Activated T-helper 2 cell treated with anti-CD3 and anti-CD28 coated beads, Interferon-gamma antibody, Interleukin-2, Interleukin-4, amounts not matched to agents 10 μg/mL and 5 μg/mL and 100 μg/mL, durations not matched to agents 14 hours and 24 hours and 36 hours (primary cell): ENCODE data around the gene UBL4B. TPM values are rescaled to one million over a fixed set of nuclear protein-coding genes. Genes with fewer than 3 reads are reported as not detected.
"Not testable (repeated sequence)": the region's sequence is repeated elsewhere in the genome, so short reads cannot be mapped to it uniquely, and the experiment has no call there.

Experiments
- DNase-seq: peaks from one replicate; pipeline ENCODE4 v3.0.0; 2021; ENCODE audit warnings: low spot score
- H3K27ac Mint-ChIP-seq: one replicate; pipeline ENCODE4 v1.8.0; 2021; ENCODE audit warnings: mixed read lengths
- H3K27me3 Mint-ChIP-seq: one replicate; pipeline ENCODE4 v1.8.0; 2021; ENCODE audit warnings: low read depth, mixed read lengths
- H3K36me3 Mint-ChIP-seq: one replicate; pipeline ENCODE4 v1.8.0; 2021; ENCODE audit warnings: low read depth, mixed read lengths
- H3K4me1 Mint-ChIP-seq: one replicate; pipeline ENCODE4 v1.8.0; 2021; ENCODE audit warnings: low read depth, mixed read lengths
- H3K4me3 Mint-ChIP-seq: one replicate; pipeline ENCODE4 v1.8.0; 2021; ENCODE audit warnings: low read depth, mild to moderate bottlenecking, moderate library complexity, mixed read lengths
- H3K9me3 Mint-ChIP-seq: one replicate; pipeline ENCODE4 v1.8.0; 2021; ENCODE audit warnings: mixed read lengths
- intact Hi-C: fragments of 100-400 bp; cut with micrococcal nuclease; formaldehyde crosslinking; loops from one replicate; pipeline ENCODE4 v1.15.1; 2023
- total RNA-seq: library from RNA; stranded (reverse); gene quantifications from 2 replicates; pipeline ENCODE4 v1.2.3, GENCODE V29; 2022

Gene UBL4B
- total RNA-seq, 1 donor from 2014 or later = not detected

DNA sequence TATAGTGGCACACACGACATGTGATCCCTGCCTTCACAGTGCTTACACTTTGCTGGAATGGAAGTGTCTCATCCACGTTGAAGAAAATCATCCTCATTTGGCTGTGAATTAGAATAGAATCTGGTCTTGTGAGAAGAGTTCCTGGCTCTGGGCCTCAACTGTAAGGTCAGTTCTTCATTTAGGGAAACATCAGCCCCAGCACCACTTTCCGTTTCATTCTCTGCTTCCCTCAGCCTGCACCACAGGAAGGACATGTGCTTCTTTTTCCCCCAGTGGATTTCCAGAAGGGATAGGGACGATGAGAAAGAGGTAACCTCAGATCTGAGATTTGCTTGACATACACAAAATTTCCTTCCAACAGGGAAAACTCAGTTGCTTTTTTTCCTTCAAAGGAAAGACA lies 38.1 kb upstream of the UBL4B start:
- no peak for DNase-seq
- Mint-ChIP-seq H3K9me3 (no peaks in the 10 kb centered on the region), H3K36me3 (no peaks in the 10 kb centered on the region), H3K27ac (no peak overlapping the region), H3K4me1 (no peaks in the 10 kb centered on the region), H3K4me3 (no peak overlapping the region), H3K27me3 (peaks cover 70% of the 10 kb centered on the region)
- intact Hi-C loops = no loop called here

DNA sequence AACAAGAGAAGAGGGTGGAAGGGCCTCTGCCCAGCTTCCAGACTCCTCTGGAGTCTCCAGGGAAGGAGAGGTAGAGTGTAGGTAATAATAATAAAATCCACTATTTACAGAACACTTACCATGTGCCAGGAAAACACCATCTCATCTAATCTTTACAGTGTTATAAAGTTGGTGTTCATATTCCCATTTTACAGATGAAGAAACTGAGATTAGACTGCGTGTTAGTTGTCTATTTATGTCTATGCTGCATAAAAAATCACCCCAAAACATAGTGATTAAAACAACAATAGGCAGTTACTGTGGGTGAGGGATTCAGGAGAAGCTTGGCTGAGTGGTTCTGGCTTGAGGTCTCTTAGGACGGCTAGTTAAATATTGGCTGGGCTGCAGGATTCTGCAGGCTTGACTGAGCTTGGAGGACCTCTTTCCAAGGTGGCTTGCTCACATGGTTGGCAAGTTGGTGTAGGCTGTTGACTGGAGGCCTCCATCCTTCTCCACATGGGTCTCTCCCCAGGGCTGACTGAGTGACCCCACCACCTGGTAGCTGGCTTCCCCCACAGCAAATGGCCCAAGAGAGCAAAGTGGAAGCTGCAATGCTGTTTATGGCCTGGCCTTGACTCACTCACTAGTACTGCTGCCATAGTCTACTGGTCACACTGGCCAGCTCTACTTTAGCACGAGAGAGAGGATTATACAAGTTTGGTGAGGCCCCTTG lies 35.3 kb upstream of the UBL4B start:
- no peaks in the 10 kb centered on the region for H3K9me3 Mint-ChIP-seq
- intact Hi-C loops = no loop called here
- H3K27me3 Mint-ChIP-seq = peaks cover 63% of the 10 kb centered on the region
- no peak overlapping the region for H3K4me3 Mint-ChIP-seq
- H3K36me3 Mint-ChIP-seq = no peaks in the 10 kb centered on the region
- H3K4me1 Mint-ChIP-seq = no peaks in the 10 kb centered on the region
- DNase-seq = no peak
- H3K27ac Mint-ChIP-seq = no peak overlapping the region

DNA sequence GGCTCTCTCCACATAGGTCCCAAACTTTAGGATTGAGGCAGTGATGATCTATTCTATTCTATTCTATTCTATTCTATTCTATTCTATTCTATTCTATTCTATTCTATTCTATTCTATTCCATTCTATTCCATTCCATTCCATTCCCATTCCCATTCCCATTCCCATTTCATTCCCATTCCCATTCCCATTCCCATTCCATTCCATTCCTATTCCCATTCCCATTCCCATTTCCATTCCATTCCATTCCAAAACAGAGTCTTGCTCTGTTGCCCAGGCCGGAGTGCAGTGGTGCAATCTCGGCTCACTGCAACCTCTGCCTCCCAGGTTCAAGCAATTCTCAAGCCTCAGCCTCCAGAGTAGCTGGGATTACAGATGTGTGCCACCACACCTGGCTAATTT lies 32.2 kb upstream of the UBL4B start:
- intact Hi-C loops, H3K27ac Mint-ChIP-seq, DNase-seq, H3K4me1 Mint-ChIP-seq, H3K9me3 Mint-ChIP-seq, H3K36me3 Mint-ChIP-seq, H3K4me3 Mint-ChIP-seq: not testable (repeated sequence)
- H3K27me3 Mint-ChIP-seq = peaks cover 58% of the 10 kb centered on the region

GRCh38 chr1:110081061-110081460 lies 31.2 kb upstream of the UBL4B start:
- peaks cover 61% of the 10 kb centered on the region for H3K27me3 Mint-ChIP-seq

GRCh38 chr1:110082477-110082876 lies 29.8 kb upstream of the UBL4B start:
- peaks cover 9% of the 10 kb centered on the region for H3K4me1 Mint-ChIP-seq
- H3K9me3 Mint-ChIP-seq = no peaks in the 10 kb centered on the region
- no peak overlapping the region for H3K27ac Mint-ChIP-seq
- peak overlapping the region; percentile 10 for H3K4me3 Mint-ChIP-seq
- intact Hi-C loops = no loop called here
- peaks cover 68% of the 10 kb centered on the region for H3K27me3 Mint-ChIP-seq
- DNase-seq = no peak
- no peaks in the 10 kb centered on the region for H3K36me3 Mint-ChIP-seq

More at GRCh38 chr1:110081061-110081460, 31.2 kb upstream of the UBL4B start:
- no peak for DNase-seq
- Mint-ChIP-seq H3K4me3 (no peak overlapping the region), H3K27ac (no peak overlapping the region), H3K36me3 (no peaks in the 10 kb centered on the region), H3K4me1 (peaks cover 9% of the 10 kb centered on the region), H3K9me3 (no peaks in the 10 kb centered on the region)
- intact Hi-C loops = no loop called here

GRCh38 chr1:110083061-110083865 lies 29.0 kb upstream of the UBL4B start:
- Mint-ChIP-seq H3K36me3 (no peaks in the 10 kb centered on the region), H3K27ac (peak overlapping the region; percentile 2), H3K4me3 (peak overlapping the region; percentile 79), H3K27me3 (peaks cover 68% of the 10 kb centered on the region), H3K4me1 (peaks cover 10% of the 10 kb centered on the region), H3K9me3 (no peaks in the 10 kb centered on the region)
- intact Hi-C loops = no loop called here
- no peak for DNase-seq

DNA sequence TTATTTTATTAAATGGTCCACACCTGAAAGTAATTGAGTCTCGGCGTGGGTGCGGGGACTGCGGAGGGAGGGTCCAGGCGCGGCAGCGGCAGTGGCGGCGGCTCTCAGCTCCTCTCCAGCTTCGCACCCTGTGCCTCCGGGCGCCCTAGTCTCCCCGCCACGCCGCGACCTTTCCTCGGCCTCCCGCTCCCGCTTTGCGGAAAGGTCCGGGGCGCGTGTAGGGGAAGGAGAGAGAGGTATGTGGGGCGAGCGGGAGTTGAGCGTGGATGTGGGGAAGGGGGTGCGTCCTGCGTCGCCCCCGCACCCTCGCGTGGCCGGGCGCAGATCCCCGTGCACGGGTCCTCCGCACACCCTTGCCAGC lies 28.4 kb upstream of the UBL4B start:
- H3K4me3 Mint-ChIP-seq = peak overlapping the region; percentile 79
- no peaks in the 10 kb centered on the region for H3K36me3 Mint-ChIP-seq
- no peak for DNase-seq
- no peak overlapping the region for H3K27ac Mint-ChIP-seq
- no peaks in the 10 kb centered on the region for H3K9me3 Mint-ChIP-seq
- intact Hi-C loops = loop anchor here (2.0 kb wide), 1 partner anchor 15 kb away; no protein-coding TSS in a partner anchor
- peaks cover 10% of the 10 kb centered on the region for H3K4me1 Mint-ChIP-seq
- H3K27me3 Mint-ChIP-seq = peaks cover 62% of the 10 kb centered on the region

- DNase-seq = peak; percentile 23
- intact Hi-C loops = loop anchor here (2.0 kb wide), 1 partner anchor 16 kb away; no protein-coding TSS in a partner anchor
- no peaks in the 10 kb centered on the region for H3K9me3 Mint-ChIP-seq
- no peak overlapping the region for H3K27ac Mint-ChIP-seq
- H3K4me3 Mint-ChIP-seq = peak overlapping the region; percentile 79
- H3K27me3 Mint-ChIP-seq = peaks cover 59% of the 10 kb centered on the region
- no peaks in the 10 kb centered on the region for H3K36me3 Mint-ChIP-seq
- H3K4me1 Mint-ChIP-seq = peaks cover 10% of the 10 kb centered on the region
Observed at GRCh38 chr1:110084227-110085078, 27.8 kb upstream of the UBL4B start.

DNA sequence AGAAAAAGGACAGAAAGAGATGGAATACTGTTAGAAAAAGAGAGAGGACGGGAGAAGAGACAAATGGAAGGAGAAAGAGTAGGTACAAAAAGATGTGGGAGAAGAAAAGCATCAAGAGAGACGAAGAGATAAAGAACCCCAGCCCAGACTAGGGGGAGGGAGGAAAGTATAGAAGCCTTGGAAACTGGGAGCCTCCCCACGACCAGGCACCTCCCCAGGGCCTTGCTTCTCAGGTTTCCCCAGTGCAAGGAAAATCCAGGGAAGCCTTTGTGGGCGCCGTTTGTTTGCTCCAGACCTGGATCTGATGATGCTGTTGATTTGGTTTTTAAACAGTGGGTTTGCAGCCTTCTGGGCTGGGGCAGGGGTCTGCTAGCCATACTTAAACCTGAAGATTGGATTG lies 26.6 kb upstream of the UBL4B start:
- no peak for DNase-seq
- Mint-ChIP-seq H3K4me1 (peaks cover 10% of the 10 kb centered on the region), H3K9me3 (no peaks in the 10 kb centered on the region), H3K27ac (no peak overlapping the region), H3K36me3 (no peaks in the 10 kb centered on the region), H3K4me3 (no peak overlapping the region), H3K27me3 (peaks cover 59% of the 10 kb centered on the region)
- intact Hi-C loops = loop anchor here (2.0 kb wide), 1 partner anchor 17 kb away; no protein-coding TSS in a partner anchor

DNA sequence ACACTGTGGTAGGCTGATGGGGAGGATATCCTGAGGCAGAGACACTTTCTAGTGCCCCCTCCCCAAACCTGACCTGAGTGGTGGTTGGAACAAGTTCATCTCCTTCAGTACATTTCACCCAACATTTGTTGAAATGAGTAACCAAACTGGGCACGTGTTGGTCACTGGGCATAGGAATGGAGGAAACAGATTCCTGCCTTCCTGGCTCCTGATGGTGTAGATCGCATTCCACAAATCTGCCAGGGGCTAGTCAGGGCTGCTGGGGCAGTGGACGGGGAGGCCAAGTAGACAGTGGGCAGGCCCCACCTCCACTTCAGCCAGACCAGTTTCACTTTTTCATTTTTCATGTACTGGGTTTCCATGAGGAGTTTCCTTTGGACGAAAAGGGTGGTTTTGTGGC lies 25.3 kb upstream of the UBL4B start:
- intact Hi-C loops = no loop called here
- Mint-ChIP-seq H3K27ac (no peak overlapping the region), H3K4me1 (peaks cover 10% of the 10 kb centered on the region)

GRCh38 chr1:110087812-110088738 lies 24.2 kb upstream of the UBL4B start:
- H3K4me1 Mint-ChIP-seq = peaks cover 9% of the 10 kb centered on the region
- H3K27me3 Mint-ChIP-seq = peaks cover 58% of the 10 kb centered on the region
- no peak overlapping the region for H3K27ac Mint-ChIP-seq
- peak; percentile 27 for DNase-seq
- no peaks in the 10 kb centered on the region for H3K36me3 Mint-ChIP-seq
- intact Hi-C loops = loop anchor here (1.0 kb wide), 1 partner anchor 18 kb away; no protein-coding TSS in a partner anchor
- H3K4me3 Mint-ChIP-seq = no peak overlapping the region
- H3K9me3 Mint-ChIP-seq = no peaks in the 10 kb centered on the region

More for the DNA sequence above, 25.3 kb upstream of the UBL4B start:
- no peak for DNase-seq
- Mint-ChIP-seq H3K36me3 (no peaks in the 10 kb centered on the region), H3K4me3 (no peak overlapping the region), H3K9me3 (no peaks in the 10 kb centered on the region), H3K27me3 (peaks cover 56% of the 10 kb centered on the region)
